ENCODE results near the gene CT47C1.

CT47C1 gene

DNA sequence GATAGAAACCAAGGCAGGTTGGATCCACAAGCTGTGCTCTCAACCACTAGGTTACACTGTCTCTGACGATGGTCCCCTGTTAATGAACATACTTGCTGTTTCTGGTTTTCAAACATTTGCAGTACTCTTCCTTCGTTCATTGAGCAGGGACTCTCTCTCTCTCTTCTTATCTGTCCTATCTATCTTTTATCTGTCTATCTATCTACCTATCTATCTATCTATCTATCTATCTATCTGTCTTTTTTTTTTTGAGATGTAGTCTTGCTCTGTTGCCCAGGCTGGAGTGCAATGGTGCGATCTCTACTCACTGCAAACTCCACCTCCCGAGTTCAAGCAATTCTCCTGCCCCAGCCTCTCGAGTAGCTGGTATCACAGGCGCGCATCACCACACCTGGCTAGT lies 9.4 kb upstream of the CT47C1 start:
- no peak for DNase-seq (ENCODE audit: low read depth)
- H3K4me3 ChIP-seq (ENCODE audit: low read length) = no peak overlapping the region
- TF ChIP-seq, protein P1, sequence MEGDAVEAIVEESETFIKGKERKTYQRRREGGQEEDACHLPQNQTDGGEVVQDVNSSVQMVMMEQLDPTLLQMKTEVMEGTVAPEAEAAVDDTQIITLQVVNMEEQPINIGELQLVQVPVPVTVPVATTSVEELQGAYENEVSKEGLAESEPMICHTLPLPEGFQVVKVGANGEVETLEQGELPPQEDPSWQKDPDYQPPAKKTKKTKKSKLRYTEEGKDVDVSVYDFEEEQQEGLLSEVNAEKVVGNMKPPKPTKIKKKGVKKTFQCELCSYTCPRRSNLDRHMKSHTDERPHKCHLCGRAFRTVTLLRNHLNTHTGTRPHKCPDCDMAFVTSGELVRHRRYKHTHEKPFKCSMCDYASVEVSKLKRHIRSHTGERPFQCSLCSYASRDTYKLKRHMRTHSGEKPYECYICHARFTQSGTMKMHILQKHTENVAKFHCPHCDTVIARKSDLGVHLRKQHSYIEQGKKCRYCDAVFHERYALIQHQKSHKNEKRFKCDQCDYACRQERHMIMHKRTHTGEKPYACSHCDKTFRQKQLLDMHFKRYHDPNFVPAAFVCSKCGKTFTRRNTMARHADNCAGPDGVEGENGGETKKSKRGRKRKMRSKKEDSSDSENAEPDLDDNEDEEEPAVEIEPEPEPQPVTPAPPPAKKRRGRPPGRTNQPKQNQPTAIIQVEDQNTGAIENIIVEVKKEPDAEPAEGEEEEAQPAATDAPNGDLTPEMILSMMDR (conservative IDR thresholded peaks at IDR 0.05; ENCODE audit: low read length) = no peak

DNA sequence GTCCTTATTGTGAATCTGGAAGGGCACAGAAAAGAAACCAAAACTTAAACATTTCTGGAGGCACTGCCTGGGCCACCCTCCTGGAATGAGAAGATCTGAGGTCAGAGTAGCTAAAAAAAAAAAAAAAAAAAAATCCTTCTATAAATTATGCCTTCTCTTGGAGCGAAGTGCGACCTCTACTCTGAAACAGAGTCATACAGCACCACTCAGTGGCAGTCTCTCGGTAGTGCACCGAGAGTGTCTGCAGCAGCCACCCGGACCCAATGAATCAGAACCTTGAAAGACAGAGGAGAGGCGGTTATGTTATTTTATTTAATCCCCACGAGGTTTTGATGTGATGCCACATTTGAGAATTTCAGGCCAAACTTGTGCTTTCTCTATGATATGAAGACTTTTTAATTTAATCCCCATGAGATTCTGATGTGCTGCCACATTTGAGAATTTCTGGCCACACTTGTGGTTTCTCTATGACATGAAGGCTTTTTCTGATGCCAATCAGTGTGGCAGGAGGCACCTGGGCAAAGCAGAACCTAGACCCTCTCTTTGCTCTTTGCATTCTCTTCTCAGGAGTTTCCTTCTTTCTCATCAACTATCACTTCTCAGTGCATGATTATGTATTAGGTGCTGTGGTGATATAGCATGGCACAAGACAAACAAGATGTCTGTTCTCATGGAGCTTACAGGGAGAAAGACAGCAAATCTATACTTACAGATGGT lies 5.6 kb upstream of the CT47C1 start:
- TF ChIP-seq, protein P1 (conservative IDR thresholded peaks at IDR 0.05; ENCODE audit: low read length) = peak; percentile 67
- H3K4me3 ChIP-seq (ENCODE audit: low read length) = no peak overlapping the region
- DNase-seq (ENCODE audit: low read depth) = peak; percentile 53

DNA sequence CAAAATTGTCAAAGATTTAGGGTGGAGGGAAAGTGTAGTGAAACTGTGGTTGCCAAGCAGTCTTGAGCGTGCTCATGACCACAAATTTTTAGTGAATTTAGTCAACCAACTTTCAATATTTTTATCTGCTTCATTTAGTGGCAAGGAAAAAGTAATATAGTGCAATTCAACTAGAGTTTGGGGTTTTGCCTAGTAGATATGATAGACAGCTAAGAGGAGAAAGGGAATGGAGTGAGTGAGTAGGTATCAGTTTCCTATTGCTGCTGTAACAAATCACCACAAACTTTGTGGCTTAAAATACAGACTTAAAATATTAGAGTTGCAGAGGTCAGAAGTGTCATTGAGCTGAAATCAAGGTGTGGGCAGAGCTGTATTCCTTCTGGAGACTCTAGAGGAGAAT lies 3.7 kb upstream of the CT47C1 start:
- no peak overlapping the region for H3K4me3 ChIP-seq (ENCODE audit: low read length)
- DNase-seq (ENCODE audit: low read depth) = no peak
- TF ChIP-seq, protein P1 (conservative IDR thresholded peaks at IDR 0.05; ENCODE audit: low read length) = no peak

DNA sequence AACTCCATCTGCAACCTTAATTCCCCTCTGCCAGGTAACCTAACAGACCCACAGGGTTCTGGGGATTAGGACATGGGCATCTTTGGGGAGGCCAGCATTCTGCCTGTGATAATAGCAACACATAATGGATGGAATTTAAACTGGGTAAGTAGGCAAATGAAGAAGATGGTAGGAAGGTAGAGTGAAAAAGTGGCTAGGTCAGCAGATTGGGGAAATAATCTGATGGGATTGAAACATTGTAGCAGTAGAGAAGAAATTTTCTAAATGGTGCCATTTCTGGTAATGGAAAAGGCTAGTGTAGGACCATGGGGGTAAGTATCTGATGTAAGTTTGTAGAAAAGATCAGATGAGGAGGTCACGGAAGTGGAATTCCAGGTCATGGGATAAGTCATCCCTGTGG lies 3.0 kb upstream of the CT47C1 start:
- no peak overlapping the region for H3K4me3 ChIP-seq (ENCODE audit: low read length)
- no peak for DNase-seq (ENCODE audit: low read depth)
- TF ChIP-seq, protein P1 (conservative IDR thresholded peaks at IDR 0.05; ENCODE audit: low read length) = no peak

DNA sequence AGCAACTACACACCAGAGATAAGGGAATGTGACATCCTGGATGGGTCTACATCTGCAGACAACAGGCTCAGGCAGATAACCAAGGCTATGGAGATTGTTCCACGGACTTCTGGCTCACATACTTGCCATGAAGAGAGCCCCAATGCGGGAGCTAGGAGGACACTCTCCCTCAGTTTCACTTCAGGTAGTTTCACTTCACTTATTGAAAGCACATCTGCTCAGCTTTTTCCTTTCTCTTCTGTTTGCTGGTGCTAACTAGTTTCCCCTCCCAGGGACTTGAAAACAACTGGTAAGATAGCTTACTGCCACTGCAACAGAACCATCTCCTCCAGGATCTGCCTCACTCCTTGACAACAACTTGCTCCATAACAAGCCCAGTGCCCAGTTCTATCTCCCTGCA lies 1.4 kb upstream of the CT47C1 start:
- DNase-seq (ENCODE audit: low read depth) = no peak
- TF ChIP-seq, protein P1 (conservative IDR thresholded peaks at IDR 0.05; ENCODE audit: low read length) = no peak
- H3K4me3 ChIP-seq (ENCODE audit: low read length) = no peak overlapping the region

DNA sequence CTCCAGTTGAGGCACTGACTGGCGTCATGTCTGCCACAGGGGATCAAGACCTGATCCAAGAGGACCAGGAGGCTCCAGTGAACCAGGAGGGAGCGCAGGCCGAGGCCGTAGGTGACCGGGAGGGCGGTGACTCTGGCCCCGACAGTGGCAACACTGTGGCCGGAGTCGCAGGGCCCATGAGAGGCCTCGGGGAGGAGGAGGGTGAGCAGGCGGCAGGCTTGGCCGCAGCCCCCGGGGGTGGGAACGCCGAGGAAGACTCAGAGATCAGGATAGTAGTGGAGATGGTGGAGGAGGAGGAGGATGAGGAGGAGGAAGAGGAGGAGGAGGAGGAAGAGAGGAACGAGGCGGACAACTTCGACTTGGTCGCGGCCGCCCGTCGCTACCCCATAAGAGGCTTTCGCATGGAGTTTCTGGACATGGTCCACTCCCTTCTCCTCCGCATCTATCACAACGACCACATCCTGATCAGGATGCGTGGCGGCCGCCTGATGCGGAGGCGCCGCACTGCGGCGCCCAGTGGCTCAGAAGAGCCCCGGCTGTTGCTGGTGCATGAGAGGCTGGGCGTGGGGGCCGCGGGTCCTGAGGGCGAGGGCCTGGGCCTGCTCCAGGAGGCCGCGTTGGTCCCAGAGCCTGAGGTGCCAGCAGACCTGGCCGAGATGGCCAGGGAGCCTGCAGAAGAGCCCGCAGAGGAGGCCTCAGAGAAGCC lies 560 bp downstream of the CT47C1 start:
- TF ChIP-seq, protein P1 (conservative IDR thresholded peaks at IDR 0.05; ENCODE audit: low read length) = no peak
- no peak for DNase-seq (ENCODE audit: low read depth)

DNA sequence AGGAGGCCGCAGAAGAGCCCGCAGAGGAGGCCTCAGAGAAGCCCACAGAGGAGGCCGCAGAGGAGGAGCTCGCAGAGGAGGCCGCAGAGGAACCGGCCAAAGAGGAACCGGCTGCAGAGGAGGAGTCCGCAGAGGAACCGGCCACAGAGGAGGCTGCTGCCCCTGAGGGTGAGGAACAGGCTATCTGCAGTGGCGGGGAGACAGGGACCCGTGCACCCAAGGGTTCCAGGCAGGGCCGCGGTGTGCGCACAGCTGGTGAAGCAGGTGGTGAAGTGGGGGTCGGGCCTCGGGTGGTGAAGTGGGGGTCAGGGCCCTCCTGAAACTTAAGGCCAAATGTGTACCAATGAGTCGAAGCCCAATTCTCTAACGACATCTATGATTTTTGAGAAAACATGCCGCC lies 1.1 kb downstream of the CT47C1 start:
- TF ChIP-seq, protein P1 (conservative IDR thresholded peaks at IDR 0.05; ENCODE audit: low read length) = no peak
- DNase-seq (ENCODE audit: low read depth) = no peak
- no peak overlapping the region for H3K4me3 ChIP-seq (ENCODE audit: low read length)

More for the DNA sequence above, 560 bp downstream of the CT47C1 start:
- no peak overlapping the region for H3K4me3 ChIP-seq (ENCODE audit: low read length)

Data from AG10803 (cell line).